Stimulated activated CD8-positive, alpha-beta memory T cell treated with anti-CD3 and anti-CD28 coated beads, Interleukin-12 subunit alpha, Interleukin-12 subunit beta, amount 100 ng/mL, for 4 hours (primary cell): ENCODE measurements around the gene UGGT2.
"Not testable (repeated sequence)": the region's sequence is repeated elsewhere in the genome, so short reads cannot be mapped to it uniquely, and the experiment has no call there.

ENCODE experiments used
- DNase-seq: peaks from one replicate; pipeline ENCODE4 v3.0.0-alpha.2; 2020; ENCODE audit warnings: low read depth

The UGGT2 gene

GRCh38 chr13:95791084-95791722, 262.0 kb downstream of the UGGT2 start:
- no peak for DNase-seq

DNA sequence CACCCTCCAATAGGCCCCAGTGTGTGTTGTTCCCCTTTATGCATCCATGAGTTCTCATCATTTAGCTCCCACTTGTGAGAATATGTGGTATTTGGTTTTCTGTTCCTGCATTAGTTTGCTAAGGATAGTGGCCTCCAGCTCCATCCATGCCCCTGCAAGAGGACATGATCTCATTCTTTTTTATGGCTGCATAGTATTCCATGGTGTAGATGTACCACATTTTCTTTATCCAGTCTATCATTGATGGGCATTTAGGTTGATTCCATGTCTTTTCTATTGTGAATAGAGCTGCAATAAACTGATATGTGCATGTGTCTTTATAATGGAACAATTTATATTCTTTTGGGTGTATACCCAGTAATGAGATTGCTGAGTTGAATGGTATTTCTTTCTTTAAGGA, 263.9 kb downstream of the UGGT2 start:
- DNase-seq = not testable (repeated sequence)

DNA sequence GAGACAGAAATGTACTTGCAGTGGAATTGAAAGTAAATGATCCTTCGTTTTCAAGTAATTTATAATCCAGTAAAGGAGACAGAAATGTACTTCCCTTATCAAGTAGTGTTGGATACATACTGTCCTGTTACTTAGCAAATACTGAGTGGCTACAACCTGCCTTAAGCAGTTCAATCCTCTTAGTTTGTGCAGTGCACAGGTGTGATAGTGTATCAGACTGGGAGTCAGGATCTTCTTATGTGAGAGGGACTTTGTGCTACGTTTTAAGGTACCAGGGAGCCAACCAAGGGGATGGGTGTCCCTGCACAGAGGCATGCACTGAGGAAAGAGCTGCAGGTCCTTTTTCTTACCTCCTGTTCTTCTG, 265.1 kb downstream of the UGGT2 start:
- DNase-seq = no peak

DNA sequence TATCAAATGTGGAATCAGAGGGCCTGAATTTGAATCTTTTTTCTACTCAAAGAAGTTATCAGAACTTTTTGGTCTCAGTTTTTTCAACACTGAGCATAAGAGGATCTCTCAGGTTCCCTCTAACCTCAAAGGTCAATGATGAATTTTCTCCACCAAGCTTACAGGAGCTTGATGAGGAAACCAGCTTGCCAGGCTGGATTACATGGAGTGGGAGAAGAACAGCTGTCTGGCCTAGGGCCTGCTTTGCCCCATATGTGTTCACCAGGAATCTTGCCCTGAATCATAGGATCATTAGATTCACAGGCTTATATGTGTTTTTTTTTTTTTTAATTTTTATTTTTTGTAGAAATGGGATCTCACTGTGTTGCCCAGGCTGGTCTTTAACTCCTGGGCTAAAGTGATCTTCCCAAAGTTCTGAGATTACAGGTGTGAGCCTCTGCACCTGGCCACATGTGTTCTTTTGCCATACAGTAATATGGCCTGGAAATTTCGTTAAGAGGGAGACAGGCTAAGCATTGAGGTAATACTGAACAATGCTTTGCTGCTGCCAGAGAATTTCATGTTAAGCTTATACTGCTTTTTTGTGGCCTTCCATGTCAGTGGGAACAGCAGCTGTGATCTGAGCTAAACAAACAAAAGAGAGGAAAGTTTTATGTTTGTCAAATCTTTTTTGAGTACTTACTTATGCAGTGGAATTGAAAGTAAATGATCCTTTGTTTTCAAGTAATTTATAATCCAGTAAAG, 265.7 kb downstream of the UGGT2 start:
- no peak for DNase-seq

DNA sequence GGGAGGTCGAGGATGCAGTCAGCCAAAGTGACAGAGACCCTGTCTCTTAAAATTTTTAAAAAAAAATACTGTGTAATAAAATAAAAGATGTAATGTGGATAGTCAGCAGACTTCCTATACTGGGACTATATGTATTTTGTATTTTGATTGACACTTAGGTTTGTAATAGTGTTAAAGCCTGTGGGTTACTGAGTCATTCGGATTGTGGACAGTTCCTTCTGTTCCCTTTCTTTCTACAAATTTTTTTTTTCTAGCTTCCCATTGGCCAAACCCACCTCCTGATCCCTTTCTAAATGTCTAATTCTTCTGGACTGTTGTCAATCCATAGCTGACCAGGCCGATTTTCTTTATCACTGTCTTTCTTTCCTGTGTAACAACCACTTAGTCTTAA, 268.3 kb downstream of the UGGT2 start:
- DNase-seq = no peak

GRCh38 chr13:95784161-95784899, 268.9 kb downstream of the UGGT2 start:
- no peak for DNase-seq

DNA sequence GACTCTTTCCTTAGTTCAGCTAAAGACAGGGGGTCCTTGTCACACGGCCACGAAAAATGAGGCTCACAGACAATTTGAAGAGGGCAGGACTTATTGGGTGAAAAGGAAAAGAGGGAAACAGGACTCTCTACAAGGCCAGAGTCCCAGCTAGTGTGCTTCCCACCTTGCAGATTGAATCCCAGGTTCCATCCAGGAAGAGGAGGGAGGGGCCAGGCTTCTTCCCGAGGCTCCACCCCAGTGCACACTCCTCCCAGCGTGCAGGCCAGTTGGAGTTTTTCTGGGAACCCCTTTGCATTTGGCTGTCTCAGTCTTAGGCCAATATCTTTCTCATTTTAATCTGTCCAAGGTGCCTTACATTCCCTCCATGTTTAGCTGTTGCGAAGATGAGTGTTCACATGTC, 269.5 kb downstream of the UGGT2 start:
- DNase-seq = no peak

- not testable (repeated sequence) for DNase-seq
Measured at GRCh38 chr13:95781940-95782339, 271.3 kb downstream of the UGGT2 start.

- DNase-seq = no peak
Measured at GRCh38 chr13:95781016-95781415, 272.2 kb downstream of the UGGT2 start.

GRCh38 chr13:95779522-95779921, 273.7 kb downstream of the UGGT2 start:
- no peak for DNase-seq

DNA sequence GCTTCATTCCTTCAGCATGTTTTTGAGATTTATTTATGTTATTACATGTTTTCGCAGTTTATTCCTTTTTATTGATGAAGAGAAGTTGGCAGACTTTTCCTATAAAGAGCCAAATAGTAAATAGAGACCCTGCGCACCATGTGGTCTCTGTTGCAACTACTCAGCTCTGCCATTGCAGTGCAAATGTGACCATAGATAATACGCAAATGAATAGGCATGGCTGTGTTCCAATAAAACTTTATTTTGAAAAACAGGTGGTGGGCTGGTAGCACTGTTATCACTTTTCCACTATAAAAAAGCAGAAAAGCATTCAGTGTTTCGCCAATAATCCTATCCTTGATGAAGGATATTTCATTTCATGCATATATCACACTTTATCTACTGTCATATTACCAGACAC, 281.3 kb downstream of the UGGT2 start:
- no peak for DNase-seq

DNA sequence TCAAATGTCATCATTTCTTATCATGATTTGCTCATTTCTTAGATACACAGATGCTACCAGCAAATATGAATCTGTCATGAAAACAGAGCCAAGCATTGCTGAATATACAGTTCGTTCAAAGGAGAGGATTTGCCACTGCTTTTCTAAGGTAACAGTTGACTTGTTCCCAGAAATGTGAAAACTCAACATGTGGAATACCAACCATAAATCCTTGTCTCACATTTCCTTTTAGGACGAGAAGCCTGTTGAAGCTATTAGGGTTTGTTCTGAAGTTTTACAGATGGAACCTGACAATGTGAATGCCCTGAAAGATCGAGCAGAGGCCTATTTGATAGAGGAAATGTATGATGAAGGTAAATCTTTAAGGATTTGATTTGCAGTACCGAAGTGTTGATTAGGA, 289.6 kb downstream of the UGGT2 start:
- no peak for DNase-seq

DNA sequence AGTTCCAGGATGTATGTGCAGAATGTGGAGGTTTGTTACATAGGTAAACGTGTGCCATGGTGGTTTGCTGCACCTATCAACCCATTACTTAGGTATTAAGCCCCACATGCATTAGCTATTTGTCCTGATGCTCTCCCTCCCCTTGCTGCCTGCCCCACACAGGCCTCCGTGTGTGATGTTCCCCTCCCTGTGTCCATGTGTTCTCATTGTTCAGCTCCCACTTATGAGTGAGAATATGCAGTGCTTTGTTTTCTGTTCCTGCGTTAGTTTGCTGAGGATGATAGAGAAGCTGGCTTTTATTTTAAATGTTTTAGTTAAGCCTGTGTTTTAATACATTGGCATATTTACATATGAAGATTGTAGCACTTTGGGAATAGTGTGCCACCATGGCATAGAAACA, 290.6 kb downstream of the UGGT2 start:
- not testable (repeated sequence) for DNase-seq

DNA sequence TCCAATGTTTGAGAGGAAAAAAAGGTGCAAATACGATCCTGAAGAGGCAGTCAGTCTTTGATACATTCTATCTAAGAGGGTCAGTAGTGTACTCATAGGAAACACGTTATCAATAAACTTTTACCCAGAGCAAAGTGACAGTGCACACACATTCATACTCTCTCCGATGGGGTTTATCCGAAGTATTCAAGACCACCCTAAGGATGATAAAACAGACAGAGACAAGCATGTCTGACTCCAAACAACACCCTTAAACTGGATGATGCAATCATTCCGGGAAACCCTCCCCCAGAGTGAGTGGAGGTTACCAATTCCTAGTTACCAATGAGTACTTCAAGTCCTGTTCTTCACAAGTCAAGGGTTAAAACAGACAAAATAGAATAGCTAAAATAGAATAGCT, 297.1 kb downstream of the UGGT2 start:
- DNase-seq = no peak

DNA sequence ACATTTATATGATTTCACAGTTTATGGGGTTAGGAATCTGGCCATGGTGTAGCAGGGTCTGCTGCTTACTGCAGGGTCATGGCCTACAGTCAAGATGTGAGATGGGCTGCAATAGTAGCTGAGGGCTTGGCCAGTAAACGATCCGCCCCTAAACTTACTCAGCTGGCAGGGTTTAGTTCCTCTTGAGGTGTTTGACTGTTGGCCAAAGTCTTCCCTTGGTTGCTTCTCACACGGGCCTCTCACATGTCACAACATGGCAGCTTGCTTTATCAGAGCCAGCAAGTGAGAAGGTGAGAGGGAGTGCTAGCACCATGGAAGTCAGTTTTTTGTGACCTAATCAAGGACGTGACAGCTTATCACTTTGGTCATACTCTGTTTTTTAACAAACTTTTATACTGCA, 299.1 kb downstream of the UGGT2 start:
- DNase-seq = no peak

DNA sequence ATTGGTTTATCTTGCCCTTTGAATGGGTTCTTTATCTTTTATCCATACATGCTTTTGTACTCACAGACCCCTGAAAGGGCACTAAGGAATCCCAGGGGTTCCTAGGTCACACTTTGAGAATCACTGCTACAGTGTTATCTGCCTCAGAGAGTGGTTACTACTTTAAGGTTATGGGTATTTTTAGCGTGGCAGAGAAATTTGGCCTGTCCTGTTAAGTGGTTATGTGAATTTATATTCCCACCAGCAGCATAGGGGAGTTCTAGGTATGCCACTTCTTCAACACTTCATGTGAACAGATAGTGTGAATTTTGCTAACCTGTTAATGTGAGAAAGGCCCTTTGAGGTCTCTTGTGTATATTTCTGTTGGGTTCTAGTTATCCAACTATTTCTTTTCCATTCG, 300.5 kb downstream of the UGGT2 start:
- no peak for DNase-seq
